NCI-H1048 (cell line): ENCODE results near the gene TMEM51.
"Not testable (repeated sequence)": the region's sequence is repeated elsewhere in the genome, so short reads cannot be mapped to it uniquely, and the experiment has no call there.

ENCODE experiments used
- DNase-seq: peaks from one replicate; lab custom pipeline; 2025; lab: John Stamatoyannopoulos, UW

Gene TMEM51

GRCh38 chr1:15128077-15128476 lies 25.5 kb upstream of the TMEM51 start:
- DNase-seq: no peak

GRCh38 chr1:15128520-15129313 lies 24.8 kb upstream of the TMEM51 start:
- DNase-seq: peak; percentile 53

GRCh38 chr1:15129944-15130343 lies 23.6 kb upstream of the TMEM51 start:
- DNase-seq: no peak

- DNase-seq: no peak
Measured at GRCh38 chr1:15130607-15131006, 22.9 kb upstream of the TMEM51 start.

GRCh38 chr1:15132965-15133364 lies 20.6 kb upstream of the TMEM51 start:
- DNase-seq: no peak

- no peak for DNase-seq
Measured at GRCh38 chr1:15134285-15134684, 19.3 kb upstream of the TMEM51 start.

- DNase-seq: not testable (repeated sequence)
Measured at GRCh38 chr1:15135604-15136003, 17.9 kb upstream of the TMEM51 start.

- no peak for DNase-seq
Measured at GRCh38 chr1:15137809-15138208, 15.7 kb upstream of the TMEM51 start.

- no peak for DNase-seq
Measured at GRCh38 chr1:15139654-15140350, 13.7 kb upstream of the TMEM51 start.

- no peak for DNase-seq
Measured at GRCh38 chr1:15141935-15142539, 11.5 kb upstream of the TMEM51 start.

GRCh38 chr1:15145327-15145726 lies 8.2 kb upstream of the TMEM51 start:
- no peak for DNase-seq

GRCh38 chr1:15146142-15146680 lies 7.3 kb upstream of the TMEM51 start:
- DNase-seq: no peak

- no peak for DNase-seq
Measured at GRCh38 chr1:15146971-15147376, 6.6 kb upstream of the TMEM51 start.

GRCh38 chr1:15148004-15148403 lies 5.5 kb upstream of the TMEM51 start:
- no peak for DNase-seq

- no peak for DNase-seq
Measured at GRCh38 chr1:15148475-15148874, 5.1 kb upstream of the TMEM51 start.

- no peak for DNase-seq
Measured at GRCh38 chr1:15148941-15149340, 4.6 kb upstream of the TMEM51 start.

- no peak for DNase-seq
Measured at GRCh38 chr1:15150376-15150775, 3.2 kb upstream of the TMEM51 start.

GRCh38 chr1:15151377-15151806 lies 2.2 kb upstream of the TMEM51 start:
- no peak for DNase-seq

GRCh38 chr1:15151871-15152270 lies 1.7 kb upstream of the TMEM51 start:
- DNase-seq: no peak

- DNase-seq: peak; percentile 42
Measured at GRCh38 chr1:15152318-15153183, 996 bp upstream of the TMEM51 start.

GRCh38 chr1:15153842-15154479 lies 414 bp downstream of the TMEM51 start:
- no peak for DNase-seq
